HCT116 (cell line): Measurements from ENCODE around the gene ACTN4.

ENCODE experiments used
- EGR1 ChIP-seq: IDR thresholded peaks from 2 replicates; pipeline ENCODE4 v1.6.1; 2012; ENCODE audit warnings: low read depth
- EZH2 ChIP-seq: fragments of 200-600 bp; sonication (generic); IDR thresholded peaks from 2 replicates; pipeline ENCODE4 v1.6.1; 2017; ENCODE audit warnings: antibody characterized with exemption, mixed run types
- POLR2A ChIP-seq: IDR thresholded peaks from 2 replicates; pipeline ENCODE4 v1.7.0; 2011; ENCODE audit warnings: borderline replicate concordance; ENCODE audit not compliant: insufficient read depth, insufficient read length; ENCODE audit errors: extremely low read depth
- RAD21 ChIP-seq: IDR thresholded peaks from 2 replicates; pipeline ENCODE4 v1.6.1; 2012; ENCODE audit warnings: low read depth, mild to moderate bottlenecking
- SP1 ChIP-seq: IDR thresholded peaks from 2 replicates; pipeline ENCODE4 v1.6.1; 2012; ENCODE audit warnings: low read depth
- TF ChIP-seq, protein P1 (sequence below), 3 experiments: fragments of 200-600 bp in 1 of 3; sonication (generic) in 1 of 3; IDR thresholded peaks in 2 of 3; conservative IDR thresholded peaks in 1 of 3; 2 replicates each; pipeline ENCODE4 v1.5.1; 2012 to 2017; ENCODE audit warnings: low read depth in 2 of 3, low read length in 2 of 3, antibody characterized with exemption in 1 of 3, borderline replicate concordance in 1 of 3, control low read depth in 1 of 3, mild to moderate bottlenecking in 1 of 3, mixed read lengths in 1 of 3, mixed run types in 1 of 3, moderate library complexity in 1 of 3; ENCODE audit not compliant: insufficient read depth in 1 of 3
- TF ChIP-seq, protein P2 (sequence below): IDR thresholded peaks from 2 replicates; pipeline ENCODE4 v1.6.1; 2012
- TF ChIP-seq, protein P3 (sequence below): IDR thresholded peaks from 2 replicates; pipeline ENCODE4 v1.6.1; 2011; ENCODE audit warnings: mild to moderate bottlenecking, low read length, moderate library complexity; ENCODE audit not compliant: insufficient replicate concordance; ENCODE audit errors: extremely low read depth

DNA sequence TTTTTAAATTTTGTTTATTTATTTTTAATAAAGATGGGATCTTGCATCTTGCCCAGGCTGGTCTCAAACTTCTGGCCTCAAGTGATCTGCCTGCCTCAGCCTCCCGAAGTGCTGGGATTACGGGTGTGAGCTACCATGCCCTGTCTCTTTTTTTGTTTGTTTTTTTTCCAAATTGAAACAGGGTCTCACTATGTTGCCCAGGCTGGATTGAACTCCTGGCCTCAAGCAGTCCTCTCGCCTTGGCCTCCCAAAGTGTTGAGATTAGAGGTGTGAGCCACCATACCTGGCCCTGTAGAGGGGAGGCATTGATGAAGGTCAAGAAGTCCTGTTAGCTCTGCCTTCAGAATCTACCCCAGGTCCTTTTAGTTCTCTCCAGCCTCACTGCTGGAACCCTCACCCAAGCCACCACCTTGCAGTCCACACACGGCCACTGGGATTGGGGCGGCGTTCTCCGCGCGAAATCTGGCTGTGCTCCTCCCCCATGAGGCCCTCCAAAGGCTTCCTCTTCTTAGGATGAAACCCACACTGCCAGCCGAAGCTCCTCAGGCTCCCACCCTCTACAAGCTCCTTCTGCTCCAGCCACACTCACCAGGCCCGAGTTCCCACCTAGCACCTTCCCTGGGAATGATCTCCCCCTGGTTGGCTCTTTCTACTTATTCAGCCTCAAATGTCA is 34.9 kb downstream of the ACTN4 start:
- no peak for TF ChIP-seq EZH2
- no peak for TF ChIP-seq POLR2A
- TF ChIP-seq, protein P1, sequence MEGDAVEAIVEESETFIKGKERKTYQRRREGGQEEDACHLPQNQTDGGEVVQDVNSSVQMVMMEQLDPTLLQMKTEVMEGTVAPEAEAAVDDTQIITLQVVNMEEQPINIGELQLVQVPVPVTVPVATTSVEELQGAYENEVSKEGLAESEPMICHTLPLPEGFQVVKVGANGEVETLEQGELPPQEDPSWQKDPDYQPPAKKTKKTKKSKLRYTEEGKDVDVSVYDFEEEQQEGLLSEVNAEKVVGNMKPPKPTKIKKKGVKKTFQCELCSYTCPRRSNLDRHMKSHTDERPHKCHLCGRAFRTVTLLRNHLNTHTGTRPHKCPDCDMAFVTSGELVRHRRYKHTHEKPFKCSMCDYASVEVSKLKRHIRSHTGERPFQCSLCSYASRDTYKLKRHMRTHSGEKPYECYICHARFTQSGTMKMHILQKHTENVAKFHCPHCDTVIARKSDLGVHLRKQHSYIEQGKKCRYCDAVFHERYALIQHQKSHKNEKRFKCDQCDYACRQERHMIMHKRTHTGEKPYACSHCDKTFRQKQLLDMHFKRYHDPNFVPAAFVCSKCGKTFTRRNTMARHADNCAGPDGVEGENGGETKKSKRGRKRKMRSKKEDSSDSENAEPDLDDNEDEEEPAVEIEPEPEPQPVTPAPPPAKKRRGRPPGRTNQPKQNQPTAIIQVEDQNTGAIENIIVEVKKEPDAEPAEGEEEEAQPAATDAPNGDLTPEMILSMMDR (IDR thresholded peaks at IDR 0.05 in 2 of 3, conservative IDR thresholded peaks at IDR 0.05 in 1 of 3; ENCODE audit: borderline replicate concordance in 1 of 3, insufficient read depth in 1 of 3, low read depth in 2 of 3, low read length in 2 of 3): no peak
- TF ChIP-seq RAD21: no peak
- TF ChIP-seq, protein P2, sequence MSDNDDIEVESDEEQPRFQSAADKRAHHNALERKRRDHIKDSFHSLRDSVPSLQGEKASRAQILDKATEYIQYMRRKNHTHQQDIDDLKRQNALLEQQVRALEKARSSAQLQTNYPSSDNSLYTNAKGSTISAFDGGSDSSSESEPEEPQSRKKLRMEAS: no peak
- no peak for TF ChIP-seq EGR1
- TF ChIP-seq, protein P3, sequence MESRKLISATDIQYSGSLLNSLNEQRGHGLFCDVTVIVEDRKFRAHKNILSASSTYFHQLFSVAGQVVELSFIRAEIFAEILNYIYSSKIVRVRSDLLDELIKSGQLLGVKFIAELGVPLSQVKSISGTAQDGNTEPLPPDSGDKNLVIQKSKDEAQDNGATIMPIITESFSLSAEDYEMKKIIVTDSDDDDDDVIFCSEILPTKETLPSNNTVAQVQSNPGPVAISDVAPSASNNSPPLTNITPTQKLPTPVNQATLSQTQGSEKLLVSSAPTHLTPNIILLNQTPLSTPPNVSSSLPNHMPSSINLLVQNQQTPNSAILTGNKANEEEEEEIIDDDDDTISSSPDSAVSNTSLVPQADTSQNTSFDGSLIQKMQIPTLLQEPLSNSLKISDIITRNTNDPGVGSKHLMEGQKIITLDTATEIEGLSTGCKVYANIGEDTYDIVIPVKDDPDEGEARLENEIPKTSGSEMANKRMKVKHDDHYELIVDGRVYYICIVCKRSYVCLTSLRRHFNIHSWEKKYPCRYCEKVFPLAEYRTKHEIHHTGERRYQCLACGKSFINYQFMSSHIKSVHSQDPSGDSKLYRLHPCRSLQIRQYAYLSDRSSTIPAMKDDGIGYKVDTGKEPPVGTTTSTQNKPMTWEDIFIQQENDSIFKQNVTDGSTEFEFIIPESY: no peak
- no peak for TF ChIP-seq SP1
